SK-N-SH (cell line): ENCODE results near the gene FASTK.

Experiments
- MEF2A ChIP-seq: IDR thresholded peaks from 2 replicates; pipeline ENCODE4 v1.4.0; 2012; ENCODE audit warnings: low read depth, borderline replicate concordance
- SIN3A ChIP-seq: IDR thresholded peaks from 2 replicates; pipeline ENCODE4 v1.6.1; 2012; ENCODE audit warnings: low read depth, mild to moderate bottlenecking, low read length, moderate library complexity, borderline replicate concordance
- TF ChIP-seq, protein P1 (sequence below): IDR thresholded peaks from 2 replicates; pipeline ENCODE4 v1.4.0; 2012; ENCODE audit warnings: low read depth

DNA sequence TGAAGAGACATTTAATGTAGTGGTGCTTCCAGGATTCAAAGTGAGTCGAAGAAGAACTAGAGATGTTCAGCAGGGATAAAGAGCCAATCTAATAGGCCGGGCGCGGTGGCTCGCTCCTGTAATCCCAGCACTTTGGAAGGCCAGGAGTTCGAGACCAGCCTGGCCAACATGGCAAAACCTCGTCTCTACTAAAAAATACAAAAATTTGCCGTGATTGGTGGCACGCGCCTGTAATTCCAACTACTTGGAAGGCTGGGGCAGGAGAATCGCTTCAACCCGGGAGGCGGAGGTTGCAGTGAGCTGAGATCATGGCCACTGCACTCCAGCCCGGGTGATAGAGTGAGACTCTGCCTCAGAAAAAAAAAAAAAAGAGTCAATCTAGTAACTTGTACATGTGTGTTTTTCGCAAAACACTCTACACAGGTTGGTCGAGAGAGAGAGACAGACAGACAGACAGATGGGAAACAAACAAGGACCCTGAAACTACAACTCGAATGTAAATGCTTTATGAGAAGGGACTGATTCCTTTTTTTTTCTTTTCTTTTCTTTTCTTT is 51.6 kb downstream of the FASTK start:
- TF ChIP-seq, protein P1, sequence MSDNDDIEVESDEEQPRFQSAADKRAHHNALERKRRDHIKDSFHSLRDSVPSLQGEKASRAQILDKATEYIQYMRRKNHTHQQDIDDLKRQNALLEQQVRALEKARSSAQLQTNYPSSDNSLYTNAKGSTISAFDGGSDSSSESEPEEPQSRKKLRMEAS = peak; percentile 4; the same call in 1 of the 2 replicates
- TF ChIP-seq SIN3A = no peak
- no peak for TF ChIP-seq MEF2A
